ENCODE results near the gene PKD2L1.
A peak's percentile ranks its signal among the peaks of the same experiment; 100 is the strongest.
"Not testable (repeated sequence)": the region's sequence is repeated elsewhere in the genome, so short reads cannot be mapped to it uniquely, and the experiment has no call there.

PKD2L1 gene

DNA sequence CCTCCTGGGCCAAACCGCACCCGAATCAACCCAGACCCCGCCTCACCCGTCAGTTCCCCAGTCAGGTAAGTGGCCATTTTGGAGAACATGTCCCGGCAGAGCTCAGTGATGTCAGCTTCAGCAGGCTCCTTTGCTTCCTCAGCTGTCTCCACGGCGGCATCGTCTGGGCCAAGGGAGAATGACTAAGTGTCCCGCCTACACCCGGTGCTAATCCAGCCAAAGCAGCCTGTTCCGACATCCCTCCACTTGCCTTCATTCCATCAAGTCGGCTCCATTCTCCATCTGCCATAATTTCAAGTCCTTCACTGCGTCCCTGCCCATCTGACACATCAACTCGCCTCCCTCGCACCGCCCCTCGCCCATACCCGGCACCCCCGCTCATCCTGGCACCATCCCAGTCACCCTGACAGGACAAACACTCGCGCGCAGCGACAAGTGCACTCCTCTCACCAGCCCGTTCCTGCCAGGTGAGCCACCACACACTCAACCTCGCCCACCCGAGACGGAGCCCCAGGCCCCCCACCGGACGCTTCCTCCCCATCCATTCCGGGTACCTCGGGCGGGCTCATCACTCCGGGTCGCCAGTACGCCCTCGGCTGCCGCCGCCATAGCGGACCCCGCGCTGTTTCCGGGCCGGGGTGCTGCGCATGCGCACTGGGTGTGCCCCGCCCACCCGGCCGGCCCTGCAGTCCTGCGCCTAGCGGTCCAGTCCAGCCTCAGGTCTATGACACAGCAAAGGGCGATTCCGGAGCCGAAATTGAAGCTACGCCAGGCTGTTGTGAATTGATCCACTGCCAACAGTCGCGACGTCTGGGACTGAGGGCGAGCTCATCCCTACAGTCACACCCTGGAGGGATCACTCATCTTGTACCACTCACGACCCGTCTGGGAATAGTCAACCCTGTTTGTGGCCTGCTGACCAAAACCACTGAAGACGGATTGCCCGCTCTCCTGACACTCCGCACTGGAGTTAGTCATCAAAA, 43.7 kb downstream of the PKD2L1 start, which contains the start of gene BLOC1S2:
BLOC1S2 (minus strand) TSS at position 630 of the 983 bp plus-strand sequence; CDS start at position 609, 21 bp downstream.
- peak; percentile 89 to 95 for DNase-seq (ENCODE audit: low read depth in 2 of 2)
- H3K4me3 ChIP-seq (replicated peaks in 1 of 2; ENCODE audit: low read depth in 2 of 2, low read length in 2 of 2): peak within 1 kb of the TSS; percentile 91 to 95
- TF ChIP-seq, protein P1, sequence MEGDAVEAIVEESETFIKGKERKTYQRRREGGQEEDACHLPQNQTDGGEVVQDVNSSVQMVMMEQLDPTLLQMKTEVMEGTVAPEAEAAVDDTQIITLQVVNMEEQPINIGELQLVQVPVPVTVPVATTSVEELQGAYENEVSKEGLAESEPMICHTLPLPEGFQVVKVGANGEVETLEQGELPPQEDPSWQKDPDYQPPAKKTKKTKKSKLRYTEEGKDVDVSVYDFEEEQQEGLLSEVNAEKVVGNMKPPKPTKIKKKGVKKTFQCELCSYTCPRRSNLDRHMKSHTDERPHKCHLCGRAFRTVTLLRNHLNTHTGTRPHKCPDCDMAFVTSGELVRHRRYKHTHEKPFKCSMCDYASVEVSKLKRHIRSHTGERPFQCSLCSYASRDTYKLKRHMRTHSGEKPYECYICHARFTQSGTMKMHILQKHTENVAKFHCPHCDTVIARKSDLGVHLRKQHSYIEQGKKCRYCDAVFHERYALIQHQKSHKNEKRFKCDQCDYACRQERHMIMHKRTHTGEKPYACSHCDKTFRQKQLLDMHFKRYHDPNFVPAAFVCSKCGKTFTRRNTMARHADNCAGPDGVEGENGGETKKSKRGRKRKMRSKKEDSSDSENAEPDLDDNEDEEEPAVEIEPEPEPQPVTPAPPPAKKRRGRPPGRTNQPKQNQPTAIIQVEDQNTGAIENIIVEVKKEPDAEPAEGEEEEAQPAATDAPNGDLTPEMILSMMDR (IDR thresholded peaks at IDR 0.05; ENCODE audit: low read depth, low read length): no peak

DNA sequence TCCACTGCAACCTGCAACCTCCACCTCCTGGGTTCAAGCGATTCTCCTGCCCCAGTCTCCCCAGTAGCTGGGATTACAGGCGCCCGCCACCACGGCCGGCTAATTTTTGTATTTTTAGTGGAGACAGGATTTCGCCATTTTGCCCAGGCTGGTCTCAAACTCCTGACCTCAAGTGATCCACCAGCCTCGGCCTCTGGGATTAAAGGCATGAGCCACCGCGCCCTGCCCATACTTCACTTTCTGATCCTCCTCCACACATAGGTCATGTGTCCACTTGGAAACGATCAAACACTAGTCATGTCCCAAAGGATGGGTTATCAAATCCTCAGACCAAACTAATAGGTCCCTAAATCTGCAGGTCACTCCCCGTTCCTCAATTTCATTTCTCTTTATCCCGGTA, 44.7 kb downstream of the PKD2L1 start:
- peak overlapping the region; percentile 91 to 95 for H3K4me3 ChIP-seq (replicated peaks in 1 of 2; ENCODE audit: low read depth in 2 of 2, low read length in 2 of 2)
- DNase-seq (ENCODE audit: low read depth in 2 of 2): peak in 1 of 2 donors; percentile 22

DNA sequence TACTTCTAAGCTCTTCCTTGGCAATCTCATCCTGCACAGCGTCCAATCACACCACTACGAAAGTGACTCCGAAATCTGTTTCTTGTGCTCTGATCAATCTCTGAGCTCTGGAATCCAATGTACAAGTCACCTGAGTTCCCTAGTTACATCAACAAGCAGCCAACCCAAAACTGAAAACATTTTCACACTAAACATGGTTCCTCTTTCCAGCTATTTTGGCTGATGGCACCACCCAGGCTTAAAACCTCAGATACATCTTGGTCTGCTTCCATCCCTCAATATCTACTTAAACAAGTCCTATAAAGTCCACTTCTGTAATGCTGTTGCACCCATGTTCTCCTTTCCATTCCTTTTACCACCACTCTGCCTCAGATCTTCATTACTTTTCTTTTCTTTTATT, 47.1 kb downstream of the PKD2L1 start:
- TF ChIP-seq, protein P1 (IDR thresholded peaks at IDR 0.05; ENCODE audit: low read depth, low read length): no peak
- H3K4me3 ChIP-seq (replicated peaks in 1 of 2; ENCODE audit: low read depth in 2 of 2, low read length in 2 of 2): no peak overlapping the region
- DNase-seq (ENCODE audit: low read depth in 2 of 2): no peak

DNA sequence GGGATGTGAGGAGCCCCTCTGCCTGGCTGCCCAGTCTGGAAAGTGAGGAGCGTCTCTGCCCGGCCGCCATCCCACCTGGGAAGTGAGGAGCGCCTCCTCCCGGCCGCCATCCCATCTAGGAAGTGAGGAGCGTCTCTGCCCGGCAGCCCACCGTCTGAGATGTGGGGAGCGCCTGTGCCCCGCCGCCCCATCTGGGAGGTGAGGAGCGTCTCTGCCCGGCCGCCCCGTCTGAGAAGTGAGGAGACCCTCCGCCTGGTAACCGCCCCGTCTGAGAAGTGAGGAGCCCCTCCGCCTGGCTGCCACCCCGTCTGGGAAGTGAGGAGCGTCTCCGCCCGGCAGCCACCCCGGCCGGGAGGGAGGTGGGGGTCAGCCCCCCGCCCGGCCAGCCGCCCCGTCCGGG, 53.1 kb downstream of the PKD2L1 start:
- DNase-seq (ENCODE audit: low read depth in 2 of 2); H3K4me3 ChIP-seq (replicated peaks in 1 of 2; ENCODE audit: low read depth in 2 of 2, low read length in 2 of 2): not testable (repeated sequence)

DNA sequence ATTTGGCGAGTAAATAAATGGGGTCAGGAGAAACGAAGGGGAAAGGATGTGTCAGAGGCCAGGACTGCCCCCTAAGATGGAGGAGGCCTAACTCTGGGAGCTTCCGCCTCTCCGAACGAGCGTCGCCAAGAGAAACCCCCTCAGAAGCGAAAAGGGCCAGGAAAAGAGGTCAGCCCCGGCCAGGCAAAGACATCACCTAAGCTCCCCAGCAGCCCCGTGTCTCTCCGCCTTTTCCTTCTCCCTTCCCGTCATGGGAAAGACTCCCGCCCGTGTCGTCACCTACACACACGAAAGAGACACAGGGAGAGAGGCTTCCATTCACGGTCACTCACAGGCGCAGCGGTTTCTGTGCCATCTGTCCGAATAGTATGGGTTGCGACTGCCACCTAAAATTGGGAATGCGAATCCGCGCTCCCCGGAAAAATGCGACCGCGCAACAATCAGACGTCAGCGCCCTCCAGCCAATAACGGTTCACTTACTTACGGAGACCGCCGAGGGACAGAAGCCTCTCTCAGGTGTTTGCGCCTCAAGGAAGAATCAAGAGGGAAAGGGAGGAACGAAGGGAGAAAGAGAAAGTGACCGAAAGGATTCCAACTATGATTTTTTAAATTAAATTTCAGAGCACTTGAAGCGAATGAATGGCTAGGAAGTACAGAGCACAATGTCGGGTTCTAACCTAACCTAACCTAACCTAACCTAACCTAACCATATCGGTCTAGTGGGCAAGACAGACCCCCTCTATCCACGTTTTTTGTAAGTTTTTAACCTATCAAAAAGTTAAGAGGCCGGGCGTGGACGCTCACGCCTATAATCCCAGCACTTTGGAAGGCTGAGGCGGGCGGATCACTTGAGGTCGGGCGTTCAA, 62.6 kb downstream of the PKD2L1 start, which contains the start of gene CWF19L1:
CWF19L1 (minus strand) TSS at position 400 of the 866 bp plus-strand sequence; CDS start at position 355, 45 bp downstream.
- TF ChIP-seq, protein P1 (IDR thresholded peaks at IDR 0.05; ENCODE audit: low read depth, low read length): no peak
- peak; percentile 92 for DNase-seq (ENCODE audit: low read depth in 2 of 2)
- H3K4me3 ChIP-seq (replicated peaks in 1 of 2; ENCODE audit: low read depth in 2 of 2, low read length in 2 of 2): peak within 1 kb of the TSS; percentile 83 to 98

DNA sequence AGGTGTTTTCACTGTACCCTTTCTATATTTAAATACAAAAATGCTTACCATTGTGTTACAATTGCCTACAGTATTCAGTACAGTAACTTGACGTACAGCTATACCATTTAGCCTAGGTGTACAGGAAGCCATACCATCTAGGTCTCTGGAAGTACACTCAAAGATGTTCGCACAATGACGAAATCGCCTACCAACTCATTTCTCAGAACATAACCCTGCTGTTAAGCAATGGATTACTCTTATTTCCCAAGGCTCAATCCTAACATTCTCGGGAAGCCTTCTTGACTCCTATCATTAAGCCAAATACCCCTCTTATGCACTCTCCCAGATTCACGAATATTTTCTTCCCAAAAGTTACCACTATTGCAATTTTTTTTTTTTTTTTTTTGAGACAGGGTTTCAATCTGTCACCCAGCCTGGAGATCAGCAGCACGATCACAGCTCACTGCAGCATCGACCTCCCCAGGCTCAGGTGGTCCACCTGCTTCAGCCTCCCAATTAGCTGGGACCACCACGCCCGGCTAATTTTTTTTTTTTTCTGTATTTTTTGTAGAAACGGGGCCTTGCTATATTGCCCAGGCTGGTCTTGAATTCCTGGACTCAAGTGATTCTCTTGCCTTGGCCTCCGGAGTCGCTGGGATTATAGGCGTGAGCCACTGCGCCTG, 64.1 kb downstream of the PKD2L1 start:
- H3K4me3 ChIP-seq (replicated peaks in 1 of 2; ENCODE audit: low read depth in 2 of 2, low read length in 2 of 2): peak overlapping the region in 1 of 2 donors; percentile 98
- peak in 1 of 2 donors; percentile 11 for DNase-seq (ENCODE audit: low read depth in 2 of 2)
- TF ChIP-seq, protein P1 (IDR thresholded peaks at IDR 0.05; ENCODE audit: low read depth, low read length): no peak

DNA sequence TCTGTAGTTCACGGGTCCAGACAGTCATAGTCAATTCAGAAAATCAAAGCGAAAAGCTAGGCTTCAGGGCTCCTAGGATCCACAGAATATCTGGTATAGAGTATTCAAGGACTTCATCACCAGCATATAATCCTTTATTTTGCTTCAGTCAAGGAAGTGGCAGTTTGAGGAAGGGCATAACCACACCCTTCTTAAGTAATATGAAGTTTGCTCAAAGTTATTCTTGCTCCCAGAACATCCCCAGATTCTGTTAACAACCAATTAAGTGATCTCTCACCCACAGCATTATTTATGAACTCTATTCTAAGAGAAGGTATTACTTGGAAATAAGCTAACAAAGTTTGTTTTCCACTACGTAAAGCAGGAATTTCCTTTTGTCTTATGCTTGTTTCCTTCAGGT, 75.8 kb downstream of the PKD2L1 start:
- no peak overlapping the region for H3K4me3 ChIP-seq (replicated peaks in 1 of 2; ENCODE audit: low read depth in 2 of 2, low read length in 2 of 2)
- TF ChIP-seq, protein P1 (IDR thresholded peaks at IDR 0.05; ENCODE audit: low read depth, low read length): no peak
- DNase-seq (ENCODE audit: low read depth in 2 of 2): no peak
